ENCODE data around the gene HSFX4.
"Not testable (repeated sequence)": the region's sequence is repeated elsewhere in the genome, so short reads cannot be mapped to it uniquely, and the experiment has no call there.

Gene HSFX4

GRCh38 chrX:149937871-149938426 lies 8.6 kb downstream of the HSFX4 start:
- peak overlapping the region; percentile 74 for H3K27ac ChIP-seq

DNA sequence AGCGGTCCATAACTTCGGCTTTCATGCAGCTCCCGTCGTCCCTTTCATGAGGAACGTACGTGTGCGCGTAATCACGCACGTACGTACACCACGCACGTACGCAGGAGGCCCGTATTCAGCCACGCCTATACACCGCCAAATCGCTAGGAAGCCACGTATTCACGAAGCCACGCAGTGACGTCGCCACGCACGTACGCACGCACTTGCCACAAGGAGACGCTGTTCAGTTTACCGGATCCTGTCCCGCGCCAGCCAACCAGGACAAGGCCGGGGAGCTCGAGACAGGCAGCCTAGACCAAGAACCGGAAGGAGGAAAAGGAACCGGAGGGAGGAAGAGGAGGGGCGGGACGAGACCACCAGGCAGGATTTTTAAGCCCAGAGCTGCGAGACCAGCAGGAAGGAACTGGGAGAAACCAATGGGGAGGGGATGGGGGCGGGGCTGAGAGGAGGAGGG lies 9.1 kb downstream of the HSFX4 start, which contains the start of gene EOLA2:
EOLA2 (minus strand) TSS at position 65 of the 454 bp plus-strand sequence. CDS start 4,617 bp downstream, outside the sequence.
- TF ChIP-seq, protein P1, sequence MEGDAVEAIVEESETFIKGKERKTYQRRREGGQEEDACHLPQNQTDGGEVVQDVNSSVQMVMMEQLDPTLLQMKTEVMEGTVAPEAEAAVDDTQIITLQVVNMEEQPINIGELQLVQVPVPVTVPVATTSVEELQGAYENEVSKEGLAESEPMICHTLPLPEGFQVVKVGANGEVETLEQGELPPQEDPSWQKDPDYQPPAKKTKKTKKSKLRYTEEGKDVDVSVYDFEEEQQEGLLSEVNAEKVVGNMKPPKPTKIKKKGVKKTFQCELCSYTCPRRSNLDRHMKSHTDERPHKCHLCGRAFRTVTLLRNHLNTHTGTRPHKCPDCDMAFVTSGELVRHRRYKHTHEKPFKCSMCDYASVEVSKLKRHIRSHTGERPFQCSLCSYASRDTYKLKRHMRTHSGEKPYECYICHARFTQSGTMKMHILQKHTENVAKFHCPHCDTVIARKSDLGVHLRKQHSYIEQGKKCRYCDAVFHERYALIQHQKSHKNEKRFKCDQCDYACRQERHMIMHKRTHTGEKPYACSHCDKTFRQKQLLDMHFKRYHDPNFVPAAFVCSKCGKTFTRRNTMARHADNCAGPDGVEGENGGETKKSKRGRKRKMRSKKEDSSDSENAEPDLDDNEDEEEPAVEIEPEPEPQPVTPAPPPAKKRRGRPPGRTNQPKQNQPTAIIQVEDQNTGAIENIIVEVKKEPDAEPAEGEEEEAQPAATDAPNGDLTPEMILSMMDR (conservative IDR thresholded peaks at IDR 0.05) = peak; percentile 57

More at GRCh38 chrX:149937871-149938426, 8.6 kb downstream of the HSFX4 start:
- TF ChIP-seq, protein P1 (conservative IDR thresholded peaks at IDR 0.05) = no peak

GRCh38 chrX:149938881-149939654 lies 9.7 kb downstream of the HSFX4 start:
- TF ChIP-seq, protein P1 (conservative IDR thresholded peaks at IDR 0.05) = no peak
- peak overlapping the region; percentile 74 for H3K27ac ChIP-seq

More for the DNA sequence above, 9.1 kb downstream of the HSFX4 start, which contains the start of gene EOLA2:
- H3K27ac ChIP-seq = peak within 1 kb of the TSS; percentile 74

DNA sequence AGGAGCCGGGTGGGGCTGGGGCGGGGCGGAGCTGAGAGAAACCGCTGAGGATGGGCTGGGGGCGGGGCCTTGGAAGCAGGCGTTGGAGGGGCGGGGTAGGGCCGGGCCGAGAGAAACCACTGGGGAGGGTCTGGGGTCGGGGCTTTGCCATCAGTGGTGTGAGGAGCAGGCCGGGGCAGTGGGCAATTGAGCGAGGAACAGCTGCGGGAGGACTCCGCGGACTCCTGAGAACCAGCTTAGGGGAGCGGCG lies 10.2 kb downstream of the HSFX4 start:
- TF ChIP-seq, protein P1 (conservative IDR thresholded peaks at IDR 0.05) = no peak
- peak overlapping the region; percentile 68 for H3K27ac ChIP-seq

- peak overlapping the region; percentile 68 for H3K27ac ChIP-seq
- TF ChIP-seq, protein P1 (conservative IDR thresholded peaks at IDR 0.05) = no peak
These were observed 10.7 kb downstream of the HSFX4 start for GRCh38 chrX:149939905-149940673.

- not testable (repeated sequence) for H3K27ac ChIP-seq
- TF ChIP-seq, protein P1 (conservative IDR thresholded peaks at IDR 0.05) = peak; percentile 62
These were observed 11.3 kb downstream of the HSFX4 start for GRCh38 chrX:149940674-149941024.

DNA sequence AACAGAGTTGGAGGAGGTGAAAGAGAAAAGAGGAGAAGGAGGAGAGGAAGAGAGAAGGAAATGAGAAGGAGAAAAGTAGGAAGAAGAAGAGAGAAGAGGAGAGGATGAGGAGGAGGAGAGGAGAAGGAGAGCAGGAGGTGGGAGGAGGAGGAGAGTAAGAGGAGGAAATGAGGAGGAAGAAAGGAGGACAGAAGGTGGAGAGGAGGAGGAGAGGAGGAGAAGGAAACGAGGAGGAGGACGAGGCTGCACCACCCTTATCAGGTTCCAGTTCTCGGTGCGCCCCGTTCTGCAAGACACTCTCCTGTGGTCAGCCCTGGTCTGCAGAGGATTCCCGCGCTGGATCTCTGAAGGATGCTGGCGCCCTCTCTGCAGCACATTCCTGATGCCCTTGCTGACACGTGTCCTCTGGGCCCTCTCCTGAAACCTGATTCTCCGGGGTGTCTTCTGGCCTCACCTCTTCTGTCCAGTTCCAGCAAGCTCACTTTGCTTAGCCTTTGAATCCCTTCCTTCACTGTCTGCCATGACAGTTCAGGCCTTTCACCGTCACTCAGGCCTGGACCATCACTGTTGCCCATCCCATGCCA lies 15.8 kb downstream of the HSFX4 start:
- H3K27ac ChIP-seq = not testable (repeated sequence)

DNA sequence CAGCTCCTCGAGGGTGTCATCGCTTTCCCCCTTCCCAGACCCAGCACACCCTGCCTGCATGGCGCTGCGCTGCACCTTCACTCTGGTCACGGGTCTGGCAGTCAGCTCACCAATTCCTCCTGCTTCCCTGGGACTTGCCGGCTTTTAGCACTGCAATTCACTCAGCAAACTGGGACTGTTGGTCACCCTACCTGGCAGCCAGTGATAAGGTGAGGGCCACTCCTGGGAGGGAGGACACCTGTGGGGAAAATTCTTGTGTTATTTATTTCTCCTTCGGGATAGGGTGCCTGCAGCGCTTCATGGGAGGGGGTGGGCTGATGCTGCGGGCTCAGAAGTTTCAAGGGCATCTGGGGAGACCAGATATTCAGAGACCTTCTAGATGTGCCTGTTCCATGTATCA lies 16.4 kb downstream of the HSFX4 start:
- not testable (repeated sequence) for H3K27ac ChIP-seq

GRCh38 chrX:149946932-149947331 lies 17.6 kb downstream of the HSFX4 start:
- H3K27ac ChIP-seq = not testable (repeated sequence)

Measured in VCaP (cell line).